Smooth muscle cell of the brain vasculature (primary cell): Measurements from ENCODE around the gene NTN3.
A peak's percentile ranks its signal among the peaks of the same experiment; 100 is the strongest.

Experiments
- DNase-seq: peaks from one replicate; pipeline ENCODE4 v3.0.0-alpha.2; 2012; ENCODE audit warnings: low read depth, low spot score

Gene NTN3

DNA sequence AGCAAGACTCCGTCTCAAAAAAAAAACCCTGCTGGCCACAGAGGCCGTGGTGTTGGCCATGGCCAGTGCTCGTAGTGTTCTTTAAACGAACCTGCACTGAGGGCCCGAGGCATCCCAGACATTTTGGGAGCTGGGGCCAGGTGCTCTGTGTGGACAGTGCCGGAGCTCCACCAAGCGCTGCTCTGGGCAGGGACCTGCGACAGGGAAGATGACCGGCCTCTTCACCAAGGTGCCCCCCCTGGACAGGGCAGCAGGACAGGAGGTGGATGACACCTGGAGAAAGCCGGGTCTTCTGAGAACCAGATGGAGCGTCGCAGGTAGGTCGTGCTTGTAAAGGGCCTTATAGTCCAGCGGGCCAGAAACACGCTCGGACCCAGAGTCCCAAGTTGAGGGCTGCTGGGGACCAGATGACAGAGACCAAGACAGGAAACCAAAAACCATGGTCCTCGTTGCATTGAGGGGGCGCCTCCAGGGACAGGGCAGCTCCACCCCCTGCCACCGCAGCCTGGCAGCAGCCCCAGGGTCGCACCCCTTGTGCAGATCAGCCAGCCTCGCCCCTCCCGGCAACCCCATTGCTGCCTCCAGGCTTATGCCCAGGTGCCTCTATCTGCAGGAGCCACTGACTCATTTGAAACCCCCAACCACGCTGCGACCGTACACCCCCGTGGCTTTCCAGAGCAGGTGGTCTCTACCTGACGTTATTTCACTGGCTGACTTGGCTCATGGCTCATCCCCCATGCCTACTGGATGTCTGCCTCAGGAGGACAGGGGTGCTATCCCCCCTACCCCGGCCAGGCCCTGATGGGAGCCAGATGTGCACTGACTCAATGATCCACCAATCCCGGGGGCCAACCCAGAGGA lies 4.2 kb upstream of the NTN3 start:
- no peak for DNase-seq

DNA sequence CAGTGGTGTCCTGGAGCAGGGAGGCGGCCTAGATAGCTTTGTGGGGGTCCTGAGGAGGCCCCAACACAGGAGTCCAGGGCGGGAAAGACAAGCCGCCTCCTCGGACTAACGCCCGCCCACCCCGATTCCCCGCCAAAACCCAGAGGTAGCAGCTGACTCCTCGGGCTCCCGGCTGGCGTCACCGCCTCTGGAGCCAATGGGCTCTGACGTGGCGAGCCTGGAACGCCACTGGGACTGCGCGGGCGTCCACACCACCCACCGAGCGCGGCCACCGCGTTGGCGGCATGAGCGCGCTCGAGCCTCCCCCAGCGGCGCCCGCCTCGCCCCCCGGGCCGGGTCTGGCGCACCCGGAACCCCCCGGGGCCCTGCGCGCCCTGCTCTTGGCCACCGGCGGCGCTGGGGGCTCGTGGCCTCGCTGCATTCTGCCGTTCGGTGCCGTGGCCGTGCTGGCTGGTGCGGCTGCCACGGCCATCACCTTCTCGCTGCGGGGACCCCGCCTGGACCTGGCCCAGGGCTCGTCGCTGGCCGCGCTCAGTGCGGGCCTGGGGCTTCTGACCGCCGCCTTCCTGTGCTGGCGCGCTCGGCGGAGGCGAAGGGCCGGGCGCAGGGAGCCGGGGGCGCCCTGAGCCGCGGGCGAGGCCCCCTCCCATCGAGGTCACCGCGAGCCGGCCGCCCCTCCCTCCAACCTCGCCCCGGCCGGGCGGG lies 3.4 kb upstream of the NTN3 start:
- DNase-seq = no peak

DNA sequence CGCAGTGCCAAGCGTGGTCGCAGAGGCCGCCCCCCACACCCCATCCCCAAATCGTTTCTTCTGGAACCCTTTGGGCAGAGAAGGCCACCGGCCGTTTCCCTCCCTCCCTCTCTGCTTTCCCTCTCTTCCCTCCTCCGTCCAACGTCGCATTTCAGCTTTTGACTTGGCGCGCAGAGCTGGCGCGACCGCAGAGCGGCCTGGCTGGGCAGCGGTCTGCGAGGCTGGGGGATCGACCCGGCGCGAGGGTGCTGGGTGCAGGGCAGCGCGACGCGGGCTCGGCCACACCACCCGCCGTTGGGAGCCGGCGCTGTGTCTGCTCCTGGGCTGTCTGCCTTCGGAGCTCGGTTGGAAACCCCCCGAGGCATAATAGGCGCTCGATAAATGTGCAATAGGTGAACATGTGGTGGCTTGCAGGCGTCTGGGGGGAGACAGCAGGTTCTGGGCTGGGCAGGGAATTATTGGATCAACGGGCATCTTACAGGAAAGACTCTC lies 2.8 kb upstream of the NTN3 start:
- no peak for DNase-seq

DNA sequence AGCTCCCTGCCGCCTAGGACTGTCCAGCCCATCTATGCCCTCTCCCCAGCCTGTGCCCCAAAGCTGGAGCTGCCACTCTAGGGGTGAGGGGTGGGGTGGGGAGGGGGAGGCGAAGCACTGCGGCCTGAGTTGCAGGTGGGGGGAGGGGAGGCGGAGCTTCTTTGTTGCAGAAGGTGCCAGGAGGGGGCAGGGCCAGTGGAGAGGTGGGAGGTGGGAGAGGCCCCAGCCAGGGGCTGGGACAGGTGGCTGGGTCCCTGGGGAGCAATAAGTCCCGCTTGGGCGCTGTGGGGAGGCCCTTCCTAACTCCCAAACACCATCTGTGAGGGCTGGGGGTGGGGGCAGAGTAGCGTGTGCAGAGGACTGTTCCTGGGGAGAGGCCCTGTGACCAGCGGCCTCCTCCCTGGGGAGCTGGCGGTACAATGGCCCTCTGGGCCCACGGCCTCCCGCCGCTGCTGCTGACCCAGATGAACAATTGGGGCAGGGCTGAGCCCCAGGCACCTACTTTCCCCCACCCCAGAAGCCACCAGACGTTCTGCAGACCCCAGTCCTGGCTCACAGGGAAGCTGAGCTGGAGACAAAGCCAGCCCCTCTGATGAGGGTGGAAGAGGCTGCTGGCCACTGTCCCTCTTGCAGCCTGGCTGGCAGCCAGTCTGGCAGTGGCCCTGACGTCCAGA lies 2.2 kb upstream of the NTN3 start:
- DNase-seq = no peak

DNA sequence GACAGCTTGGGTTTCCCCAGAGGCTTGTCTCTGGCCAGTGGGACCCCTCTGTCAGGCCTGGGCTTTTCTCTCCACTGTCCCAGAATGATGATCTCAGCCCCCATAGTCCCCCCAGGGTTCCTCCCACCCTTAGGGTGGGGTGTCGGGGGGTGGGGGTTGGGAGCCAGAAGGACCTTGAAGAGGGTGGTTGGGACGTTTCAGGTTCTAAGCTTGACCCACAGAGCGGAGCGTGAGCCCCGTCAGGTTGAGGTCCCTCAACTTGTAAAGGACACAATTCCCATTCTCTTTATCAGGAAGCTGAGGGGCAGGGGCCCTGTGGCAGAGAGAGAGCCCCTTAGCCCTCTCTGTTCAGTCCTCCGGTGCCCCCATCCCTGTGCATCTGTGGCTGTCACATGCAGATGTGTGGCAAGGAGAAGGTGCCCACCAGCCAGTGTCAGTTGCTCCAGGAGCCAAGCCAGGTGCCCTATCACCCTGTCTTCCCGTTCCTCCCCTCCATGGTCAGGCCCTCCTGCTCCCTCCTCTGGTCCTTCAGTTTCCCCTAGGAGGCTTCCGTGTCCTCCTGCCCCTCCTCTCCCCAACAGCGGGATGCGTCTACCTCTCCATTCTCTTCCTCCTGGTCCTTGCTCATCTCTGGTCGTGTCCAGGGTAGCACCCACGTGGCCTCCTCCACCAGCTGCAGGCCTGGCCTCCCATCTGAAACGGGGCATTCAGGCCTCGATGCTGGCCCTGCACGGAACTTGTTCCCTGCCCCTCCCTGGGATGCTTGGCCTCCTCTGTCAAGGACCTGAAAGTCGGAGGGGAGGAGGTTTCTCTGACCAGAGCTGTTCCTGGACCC lies 1.5 kb upstream of the NTN3 start:
- DNase-seq = no peak

DNA sequence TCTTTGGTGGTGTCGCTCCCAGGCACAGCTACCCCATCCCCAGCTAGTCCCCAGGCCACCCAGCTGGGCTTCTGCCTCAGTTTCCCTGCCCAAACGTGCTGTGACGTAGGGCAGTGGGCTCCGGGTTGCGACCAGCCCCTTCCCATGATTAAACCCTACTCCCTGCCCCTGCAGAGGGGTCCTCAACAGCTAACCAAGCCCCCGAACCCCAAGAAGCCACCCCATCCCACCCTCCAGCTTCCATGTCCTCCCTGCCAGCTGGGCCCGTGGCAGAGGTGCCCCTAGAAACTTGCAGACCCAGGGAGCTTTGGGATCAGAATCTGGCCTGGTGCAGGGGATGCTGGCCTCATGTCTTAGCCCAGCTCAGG lies 879 bp upstream of the NTN3 start:
- no peak for DNase-seq

DNA sequence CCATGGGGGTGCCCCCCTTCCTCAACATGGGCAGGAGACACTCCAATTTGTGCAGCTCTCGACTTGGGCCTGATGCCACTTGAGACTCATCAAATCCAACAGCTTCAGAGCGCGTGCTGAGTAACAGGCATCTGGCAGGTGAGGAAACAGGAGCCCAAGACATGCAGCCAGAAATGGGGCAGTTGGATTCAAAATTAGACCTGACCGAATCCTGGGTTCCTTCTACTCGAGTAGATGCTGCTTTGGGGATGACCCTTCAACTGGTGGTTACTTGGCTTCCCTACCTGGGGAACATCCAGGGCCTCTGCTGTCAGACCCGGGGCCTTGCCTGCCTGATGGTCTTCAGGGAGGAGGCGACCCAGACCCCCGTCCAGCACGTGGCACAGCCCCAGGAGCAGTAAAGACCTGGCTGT lies 488 bp upstream of the NTN3 start:
- no peak for DNase-seq

DNA sequence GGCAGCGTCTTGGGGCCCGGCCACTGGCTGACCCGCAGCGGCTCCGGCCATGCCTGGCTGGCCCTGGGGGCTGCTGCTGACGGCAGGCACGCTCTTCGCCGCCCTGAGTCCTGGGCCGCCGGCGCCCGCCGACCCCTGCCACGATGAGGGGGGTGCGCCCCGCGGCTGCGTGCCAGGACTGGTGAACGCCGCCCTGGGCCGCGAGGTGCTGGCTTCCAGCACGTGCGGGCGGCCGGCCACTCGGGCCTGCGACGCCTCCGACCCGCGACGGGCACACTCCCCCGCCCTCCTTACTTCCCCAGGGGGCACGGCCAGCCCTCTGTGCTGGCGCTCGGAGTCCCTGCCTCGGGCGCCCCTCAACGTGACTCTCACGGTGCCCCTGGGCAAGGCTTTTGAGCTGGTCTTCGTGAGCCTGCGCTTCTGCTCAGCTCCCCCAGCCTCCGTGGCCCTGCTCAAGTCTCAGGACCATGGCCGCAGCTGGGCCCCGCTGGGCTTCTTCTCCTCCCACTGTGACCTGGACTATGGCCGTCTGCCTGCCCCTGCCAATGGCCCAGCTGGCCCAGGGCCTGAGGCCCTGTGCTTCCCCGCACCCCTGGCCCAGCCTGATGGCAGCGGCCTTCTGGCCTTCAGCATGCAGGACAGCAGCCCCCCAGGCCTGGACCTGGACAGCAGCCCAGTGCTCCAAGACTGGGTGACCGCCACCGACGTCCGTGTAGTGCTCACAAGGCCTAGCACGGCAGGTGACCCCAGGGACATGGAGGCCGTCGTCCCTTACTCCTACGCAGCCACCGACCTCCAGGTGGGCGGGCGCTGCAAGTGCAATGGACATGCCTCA lies 773 bp downstream of the NTN3 start:
- no peak for DNase-seq

DNA sequence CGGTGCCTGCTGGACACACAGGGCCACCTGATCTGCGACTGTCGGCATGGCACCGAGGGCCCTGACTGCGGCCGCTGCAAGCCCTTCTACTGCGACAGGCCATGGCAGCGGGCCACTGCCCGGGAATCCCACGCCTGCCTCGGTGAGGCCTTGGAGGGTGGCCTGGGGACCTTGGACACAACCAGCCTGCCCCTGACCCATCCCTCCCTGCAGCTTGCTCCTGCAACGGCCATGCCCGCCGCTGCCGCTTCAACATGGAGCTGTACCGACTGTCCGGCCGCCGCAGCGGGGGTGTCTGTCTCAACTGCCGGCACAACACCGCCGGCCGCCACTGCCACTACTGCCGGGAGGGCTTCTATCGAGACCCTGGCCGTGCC lies 1.4 kb downstream of the NTN3 start:
- no peak for DNase-seq

DNA sequence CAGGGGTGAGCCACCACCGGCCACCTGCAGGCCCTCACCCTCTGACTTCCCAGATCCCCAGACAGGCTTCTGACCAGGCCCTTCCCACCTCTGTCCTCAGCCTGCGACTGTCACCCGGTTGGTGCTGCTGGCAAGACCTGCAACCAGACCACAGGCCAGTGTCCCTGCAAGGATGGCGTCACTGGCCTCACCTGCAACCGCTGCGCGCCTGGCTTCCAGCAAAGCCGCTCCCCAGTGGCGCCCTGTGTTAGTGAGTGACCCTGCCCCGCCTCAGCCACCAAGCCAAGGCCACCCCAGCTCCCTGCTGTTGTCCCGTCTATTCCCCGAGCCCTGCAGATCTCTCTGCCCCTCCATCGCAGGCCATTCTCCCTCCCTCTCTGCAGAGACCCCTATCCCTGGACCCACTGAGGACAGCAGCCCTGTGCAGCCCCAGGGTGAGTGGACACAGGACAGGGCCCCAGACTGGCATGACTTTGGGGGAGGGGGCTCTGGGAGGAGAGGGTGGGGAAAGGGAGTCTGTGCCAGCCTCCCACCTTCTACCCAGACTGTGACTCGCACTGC lies 1.9 kb downstream of the NTN3 start:
- no peak for DNase-seq

DNA sequence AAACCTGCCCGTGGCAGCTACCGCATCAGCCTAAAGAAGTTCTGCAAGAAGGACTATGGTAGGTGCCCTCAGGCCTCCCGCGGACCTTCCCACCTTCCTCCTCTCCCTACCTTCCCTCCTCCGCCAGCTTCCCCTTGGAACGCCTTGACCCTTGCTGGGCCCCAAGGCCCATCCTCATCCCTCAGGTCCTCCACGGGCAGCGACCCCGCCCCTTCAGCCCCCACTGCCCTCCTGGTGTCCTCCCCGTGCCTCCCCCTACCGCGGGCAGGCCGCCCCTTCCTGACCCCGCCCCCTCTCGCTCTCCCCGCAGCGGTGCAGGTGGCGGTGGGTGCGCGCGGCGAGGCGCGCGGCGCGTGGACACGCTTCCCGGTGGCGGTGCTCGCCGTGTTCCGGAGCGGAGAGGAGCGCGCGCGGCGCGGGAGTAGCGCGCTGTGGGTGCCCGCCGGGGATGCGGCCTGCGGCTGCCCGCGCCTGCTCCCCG lies 2.4 kb downstream of the NTN3 start:
- DNase-seq = no peak

DNA sequence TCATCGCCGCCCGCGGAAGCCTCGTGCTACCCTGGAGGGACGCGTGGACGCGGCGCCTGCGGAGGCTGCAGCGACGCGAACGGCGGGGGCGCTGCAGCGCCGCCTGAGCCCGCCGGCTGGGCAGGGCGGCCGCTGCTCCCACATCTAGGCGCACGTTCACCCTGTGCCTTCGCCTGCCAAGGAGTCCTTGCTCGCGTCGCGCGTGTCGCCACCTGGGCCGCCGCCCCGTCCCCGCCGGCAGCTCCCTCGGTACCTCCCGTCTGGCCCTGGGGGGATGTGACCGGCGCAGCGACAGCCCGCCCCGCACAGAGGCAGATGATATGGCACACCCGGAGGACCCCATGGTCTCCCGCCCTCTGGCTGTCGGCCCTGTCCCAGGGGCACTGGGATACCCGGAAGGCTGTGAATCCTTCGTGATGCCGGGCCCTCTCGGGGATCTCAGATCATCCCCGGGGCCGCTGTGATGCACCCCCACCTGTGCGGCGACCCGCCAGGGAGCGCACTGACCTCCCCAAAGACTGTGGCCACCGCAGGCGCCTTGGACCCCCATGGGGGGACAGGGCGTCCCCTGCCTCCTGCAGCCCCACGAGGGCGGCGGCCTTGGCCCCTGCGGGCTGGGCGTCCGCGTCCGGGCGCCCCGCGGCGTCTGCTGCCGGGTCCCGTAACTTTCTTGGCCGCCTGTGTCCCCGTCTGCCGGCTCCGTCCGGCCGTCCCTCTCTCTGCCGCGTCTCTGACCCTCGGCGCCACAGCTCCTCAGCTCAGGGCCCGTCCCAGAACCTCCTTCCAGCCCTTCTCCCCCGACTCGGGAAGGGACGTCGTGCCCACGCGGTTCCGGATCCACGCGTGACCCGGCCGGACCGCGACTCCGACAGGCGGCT lies 3.1 kb downstream of the NTN3 start:
- DNase-seq = no peak

DNA sequence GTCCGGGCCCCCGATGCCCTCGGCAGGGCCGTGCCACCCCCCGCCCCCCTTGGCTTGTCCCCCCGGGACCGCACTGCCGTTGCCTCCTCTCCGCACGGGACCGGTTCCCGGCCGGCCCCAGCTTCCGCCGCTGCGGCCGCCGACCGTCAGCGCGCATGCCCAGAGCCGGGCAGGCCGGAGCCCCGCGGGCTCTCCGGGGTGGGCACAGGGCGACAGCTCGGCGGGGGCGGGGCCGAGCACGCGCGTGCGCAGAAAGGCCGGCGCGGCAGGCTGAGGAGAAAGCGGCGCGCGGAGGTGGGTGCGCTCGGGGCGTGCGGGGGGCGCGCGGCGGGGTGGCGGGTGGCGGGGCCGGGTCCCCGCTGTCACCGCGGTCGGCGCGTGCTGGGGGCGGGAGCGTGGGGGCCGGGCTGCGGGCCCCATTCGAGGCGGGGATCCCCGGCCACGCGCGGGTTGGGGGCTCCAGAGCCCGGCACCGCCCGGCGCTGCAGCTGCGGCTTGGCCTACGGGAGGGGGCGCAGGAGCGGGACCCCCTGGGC lies 3.8 kb downstream of the NTN3 start, which contains the start of gene TBC1D24:
TSS of gene TBC1D24 (plus strand) at position 251 of the 536 bp plus-strand sequence. CDS start 21,022 bp downstream, outside the sequence.
- peak; percentile 36 for DNase-seq

DNA sequence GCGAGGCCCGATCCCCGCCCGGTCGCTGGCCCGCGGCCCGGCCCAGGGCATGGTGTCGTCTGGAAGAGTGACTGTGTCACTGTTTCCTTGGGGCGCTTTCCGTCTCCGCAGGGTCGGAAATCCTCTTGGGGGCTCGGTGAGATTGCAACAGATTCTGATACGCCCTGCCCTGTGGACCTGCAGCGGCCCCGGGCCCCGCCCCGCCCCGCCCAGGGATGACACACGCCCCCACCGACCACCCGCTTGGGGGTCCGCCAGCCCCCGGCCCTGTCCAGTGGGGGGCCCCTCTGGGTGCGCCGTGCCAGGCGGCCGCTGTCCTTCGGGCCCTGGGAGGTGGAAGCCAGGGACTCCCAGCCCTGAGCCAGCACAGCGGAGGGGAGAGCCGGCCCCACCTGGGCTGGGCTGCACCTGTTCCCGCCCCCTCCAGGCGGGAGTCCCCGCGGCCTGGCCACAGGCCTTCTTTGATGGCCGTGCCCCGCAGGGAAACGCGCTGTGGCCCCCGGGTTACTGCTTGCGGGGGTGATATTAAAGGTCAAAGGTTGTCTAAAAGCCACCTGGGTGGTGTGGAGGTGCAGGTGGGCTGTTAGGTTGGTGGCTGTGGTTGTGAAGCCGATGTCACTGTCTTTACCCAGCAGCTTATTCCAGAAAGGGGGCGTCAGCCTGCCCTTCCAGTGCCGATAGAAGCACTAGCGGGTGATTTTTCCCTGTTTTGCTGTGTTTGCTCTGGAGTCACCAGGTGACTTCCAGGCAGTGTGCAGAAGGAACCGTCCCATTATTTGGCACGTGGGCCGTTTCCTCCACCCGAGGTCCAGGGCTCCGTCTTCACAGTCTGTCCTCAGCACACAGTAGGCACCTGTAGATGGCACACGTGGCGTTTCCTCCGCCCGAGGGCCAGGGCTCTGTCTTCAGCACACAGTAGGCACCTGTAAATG lies 4.6 kb downstream of the NTN3 start:
- no peak for DNase-seq

DNA sequence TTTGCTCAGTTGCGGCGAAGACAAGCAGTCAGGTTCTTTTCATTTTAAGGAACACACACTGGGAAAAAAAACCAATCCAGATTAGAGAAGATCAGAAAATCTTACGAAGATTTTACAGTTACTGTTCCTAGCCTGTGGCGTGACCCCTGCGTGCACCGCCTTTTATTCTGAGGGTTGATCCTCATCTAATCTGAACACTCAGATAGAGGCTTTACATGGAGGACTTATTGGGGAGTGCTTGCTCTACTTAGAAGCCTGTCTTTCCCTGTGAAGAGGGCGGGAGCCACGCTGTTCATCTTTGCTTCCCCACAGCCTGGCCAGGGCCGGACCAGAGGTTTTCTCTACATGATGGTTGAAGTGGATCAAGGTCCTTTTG lies 5.2 kb downstream of the NTN3 start:
- no peak for DNase-seq

DNA sequence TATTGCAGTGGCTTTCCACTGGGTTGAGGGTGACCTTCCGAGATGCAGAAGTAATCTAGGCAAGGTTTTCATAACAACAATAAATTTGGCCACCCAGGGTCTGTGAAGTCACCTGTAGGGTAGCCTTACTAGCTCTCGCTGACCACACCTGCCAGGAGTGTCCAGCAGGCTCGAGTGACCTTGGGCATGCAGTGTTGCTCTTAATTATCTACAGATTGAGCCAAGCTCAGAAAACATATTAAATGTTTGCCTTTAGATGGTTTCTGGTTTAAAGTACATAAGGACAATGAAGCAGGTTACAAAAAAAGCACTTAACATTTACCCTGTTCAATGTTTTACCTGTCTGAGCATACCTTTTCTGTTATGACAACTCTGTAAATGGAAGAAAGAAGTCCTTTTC lies 5.6 kb downstream of the NTN3 start:
- no peak for DNase-seq

DNA sequence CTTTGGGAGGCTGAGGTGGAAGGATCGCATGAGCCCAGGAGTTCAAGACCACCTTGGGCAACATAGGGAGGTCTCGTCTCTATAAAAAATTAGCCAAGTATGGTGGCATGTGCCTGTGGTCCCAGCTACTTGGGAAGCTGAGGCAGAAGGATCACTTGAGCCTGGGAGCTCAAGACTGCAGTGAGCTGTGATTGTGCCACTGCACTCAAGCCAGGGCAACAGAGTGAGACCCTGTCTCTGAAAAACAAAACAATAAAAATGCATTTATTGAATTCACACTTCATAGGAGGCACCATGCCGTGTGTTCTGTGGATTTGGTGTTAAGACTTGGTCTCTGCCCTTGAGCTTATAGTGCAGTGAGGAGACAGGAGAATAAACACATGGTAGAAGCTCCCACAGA lies 6.2 kb downstream of the NTN3 start:
- DNase-seq = no peak

DNA sequence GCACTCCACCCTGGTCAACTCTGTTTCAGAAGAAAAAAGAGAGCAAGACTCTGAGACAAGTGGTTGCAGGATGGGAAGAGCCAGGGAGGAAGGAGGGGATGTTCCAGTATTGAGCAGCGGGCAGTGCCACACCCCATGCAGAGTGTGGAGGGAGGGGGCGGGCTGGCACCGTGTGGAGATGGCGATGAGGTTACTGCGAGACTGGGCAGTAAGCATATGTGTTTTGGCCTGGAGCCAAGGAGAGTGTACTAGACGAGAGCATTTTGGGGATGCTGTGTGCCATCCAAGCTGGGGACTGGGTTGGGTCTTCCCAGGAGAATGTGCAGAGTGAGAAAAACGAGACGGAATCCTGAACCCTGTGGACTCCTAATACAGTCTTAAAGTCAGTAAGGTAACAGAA lies 7.2 kb downstream of the NTN3 start:
- DNase-seq = no peak
